Middle frontal gyrus (tissue), 1 donor: ENCODE results near the gene MAG.

Experiments used
- DNase-seq: peaks from one replicate; pipeline ENCODE4 v3.0.0-alpha.2; 2015; ENCODE audit warnings: low spot score; ENCODE audit errors: extremely low spot score

Gene MAG, protein sequence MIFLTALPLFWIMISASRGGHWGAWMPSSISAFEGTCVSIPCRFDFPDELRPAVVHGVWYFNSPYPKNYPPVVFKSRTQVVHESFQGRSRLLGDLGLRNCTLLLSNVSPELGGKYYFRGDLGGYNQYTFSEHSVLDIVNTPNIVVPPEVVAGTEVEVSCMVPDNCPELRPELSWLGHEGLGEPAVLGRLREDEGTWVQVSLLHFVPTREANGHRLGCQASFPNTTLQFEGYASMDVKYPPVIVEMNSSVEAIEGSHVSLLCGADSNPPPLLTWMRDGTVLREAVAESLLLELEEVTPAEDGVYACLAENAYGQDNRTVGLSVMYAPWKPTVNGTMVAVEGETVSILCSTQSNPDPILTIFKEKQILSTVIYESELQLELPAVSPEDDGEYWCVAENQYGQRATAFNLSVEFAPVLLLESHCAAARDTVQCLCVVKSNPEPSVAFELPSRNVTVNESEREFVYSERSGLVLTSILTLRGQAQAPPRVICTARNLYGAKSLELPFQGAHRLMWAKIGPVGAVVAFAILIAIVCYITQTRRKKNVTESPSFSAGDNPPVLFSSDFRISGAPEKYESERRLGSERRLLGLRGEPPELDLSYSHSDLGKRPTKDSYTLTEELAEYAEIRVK

DNA sequence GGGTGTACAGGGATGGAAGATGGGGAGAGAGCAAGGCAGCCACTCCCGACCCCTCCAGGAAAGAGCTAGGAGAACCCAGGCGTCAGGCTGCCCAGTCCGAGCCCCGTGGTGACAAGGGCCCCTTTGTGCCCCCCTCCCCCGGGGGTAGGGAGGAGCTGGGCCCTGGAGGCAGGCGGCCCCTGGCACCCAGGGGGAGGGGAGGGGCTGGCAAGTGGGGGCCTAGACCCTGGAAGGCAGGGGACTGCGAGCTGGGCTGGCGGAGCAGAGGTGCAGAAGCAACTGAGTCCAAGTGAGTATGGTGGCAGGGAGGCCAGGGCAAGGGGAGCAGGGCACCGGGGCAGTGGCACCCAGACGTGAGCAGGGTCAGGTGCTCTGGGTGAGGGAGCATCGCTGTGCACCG is at the start of gene MAG:
Gene MAG (plus strand): TSS at position 246 of the 400 bp plus-strand sequence. CDS start 3,248 bp downstream, outside the sequence.
- DNase-seq = no peak

GRCh38 chr19:35246466-35247092 is 45.4 kb upstream of the MAG start:
- no peak for DNase-seq

DNA sequence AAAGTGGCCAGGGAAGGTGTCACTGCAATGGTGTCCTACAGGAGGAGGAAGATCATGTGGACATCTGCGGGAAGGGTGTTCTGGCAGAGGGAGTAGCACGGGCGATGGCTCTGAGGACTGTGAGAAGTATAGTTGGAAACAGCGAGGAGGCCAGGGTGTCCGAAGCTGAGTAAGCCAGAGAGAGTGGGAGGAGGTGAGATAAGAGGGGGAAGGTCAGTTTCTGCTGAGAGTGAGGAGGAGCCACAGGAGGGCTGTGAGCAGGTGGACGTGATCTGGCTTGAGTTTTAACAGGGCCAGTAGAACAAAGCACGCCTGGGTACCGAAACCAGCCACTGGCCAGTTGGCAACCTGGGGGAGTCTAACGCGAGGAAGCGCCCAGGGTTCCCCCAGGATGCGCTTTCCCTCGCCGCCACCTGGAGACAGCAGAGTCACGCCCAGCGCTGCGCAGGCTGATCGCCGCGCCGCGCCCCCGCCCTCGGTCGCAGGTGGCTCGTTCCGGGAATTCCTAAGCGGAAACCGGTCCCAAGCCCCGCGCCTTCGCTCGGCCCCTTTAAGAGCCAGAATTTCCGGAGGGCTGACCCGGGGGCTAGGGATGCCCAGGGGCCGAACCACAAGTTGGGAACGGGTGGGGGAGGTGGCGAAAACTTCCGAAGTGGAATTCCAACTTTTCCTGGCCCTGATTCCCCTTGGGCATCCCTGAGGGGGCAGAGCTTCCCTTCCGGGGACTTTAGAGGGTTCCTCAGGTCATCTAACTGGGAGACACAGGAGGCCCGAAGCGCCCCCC is 44.2 kb upstream of the MAG start:
- no peak for DNase-seq

GRCh38 chr19:35248310-35249145 is 43.4 kb upstream of the MAG start, which contains the start of gene LSR:
TSS of gene LSR (plus strand) at chr19:35249002. CDS start at chr19:35249023, 21 bp downstream.
- no peak for DNase-seq

DNA sequence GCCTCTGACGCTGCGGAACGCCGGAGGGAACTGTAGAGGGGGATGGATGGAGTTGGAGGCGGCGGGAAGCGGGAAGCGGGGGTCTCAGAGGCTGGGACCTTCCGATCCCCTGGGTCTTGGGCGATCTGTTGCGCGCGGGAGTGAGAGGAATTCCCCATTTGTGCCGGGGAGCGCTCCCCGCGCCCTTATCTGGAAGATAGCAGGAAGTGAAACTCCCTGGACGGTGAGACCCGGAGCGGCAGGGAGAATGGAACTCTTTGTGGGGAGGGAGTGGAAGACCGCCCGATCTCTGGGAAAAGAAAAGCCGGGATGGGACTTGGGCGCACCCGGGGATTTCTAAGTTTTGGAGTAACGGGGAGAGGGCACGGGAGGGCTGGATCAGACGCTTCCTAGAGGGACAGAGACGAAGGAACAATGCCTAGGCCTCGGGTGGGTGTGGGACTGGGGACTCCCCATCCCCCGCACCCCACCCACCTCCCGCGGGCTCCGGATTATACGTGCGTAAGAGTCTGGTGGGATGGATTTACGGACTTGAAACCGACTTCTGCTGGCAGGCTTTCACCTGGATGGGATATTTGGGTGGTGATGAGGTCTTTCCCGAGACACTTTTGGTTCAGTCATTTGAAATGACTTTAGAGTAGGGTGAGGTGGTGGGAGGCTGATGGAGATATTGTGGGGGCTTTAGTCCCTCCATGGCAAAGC is 42.7 kb upstream of the MAG start:
- no peak for DNase-seq

GRCh38 chr19:35249848-35250711 is 41.9 kb upstream of the MAG start:
- DNase-seq = no peak

DNA sequence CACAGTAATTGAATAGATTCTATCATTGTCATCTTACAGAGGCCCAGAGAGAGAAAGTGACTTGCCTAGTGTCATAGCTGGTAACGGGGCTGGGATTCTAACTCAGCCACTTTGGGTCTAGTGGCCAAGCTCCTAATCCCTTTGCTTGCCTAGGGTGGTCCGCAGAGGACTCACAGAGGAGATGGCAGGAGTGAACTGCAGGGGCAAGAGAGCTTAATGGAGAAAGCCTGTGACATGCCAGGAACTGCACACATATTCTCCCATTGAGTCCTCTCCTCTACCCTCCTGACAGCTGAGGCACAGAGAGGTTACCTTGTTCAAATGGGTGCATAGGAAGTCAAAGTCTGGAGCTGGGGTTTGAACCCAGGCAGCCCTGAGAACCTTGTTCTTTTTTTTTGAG is 40.5 kb upstream of the MAG start:
- no peak for DNase-seq

GRCh38 chr19:35253316-35254286 is 38.4 kb upstream of the MAG start:
- no peak for DNase-seq

GRCh38 chr19:35254341-35255297 is 37.3 kb upstream of the MAG start:
- no peak for DNase-seq

GRCh38 chr19:35256566-35256965 is 35.4 kb upstream of the MAG start:
- DNase-seq = no peak

DNA sequence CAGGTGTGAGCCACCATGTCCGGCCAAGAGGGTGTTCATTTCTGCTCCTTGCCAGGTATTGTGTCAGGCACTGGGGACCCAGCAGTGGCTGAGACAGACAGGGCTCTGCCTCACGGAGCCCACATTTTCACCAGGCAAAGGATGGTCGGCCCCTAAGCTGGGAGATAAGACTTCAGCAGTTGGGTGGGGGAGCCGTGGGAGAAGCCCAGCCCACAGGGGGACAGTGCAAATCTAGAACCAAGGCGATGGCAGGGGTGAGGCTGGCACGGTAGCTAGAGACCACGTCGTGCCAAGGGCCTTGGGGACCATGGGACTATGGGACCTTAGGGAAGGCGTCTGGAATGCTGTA is 34.9 kb upstream of the MAG start:
- no peak for DNase-seq

DNA sequence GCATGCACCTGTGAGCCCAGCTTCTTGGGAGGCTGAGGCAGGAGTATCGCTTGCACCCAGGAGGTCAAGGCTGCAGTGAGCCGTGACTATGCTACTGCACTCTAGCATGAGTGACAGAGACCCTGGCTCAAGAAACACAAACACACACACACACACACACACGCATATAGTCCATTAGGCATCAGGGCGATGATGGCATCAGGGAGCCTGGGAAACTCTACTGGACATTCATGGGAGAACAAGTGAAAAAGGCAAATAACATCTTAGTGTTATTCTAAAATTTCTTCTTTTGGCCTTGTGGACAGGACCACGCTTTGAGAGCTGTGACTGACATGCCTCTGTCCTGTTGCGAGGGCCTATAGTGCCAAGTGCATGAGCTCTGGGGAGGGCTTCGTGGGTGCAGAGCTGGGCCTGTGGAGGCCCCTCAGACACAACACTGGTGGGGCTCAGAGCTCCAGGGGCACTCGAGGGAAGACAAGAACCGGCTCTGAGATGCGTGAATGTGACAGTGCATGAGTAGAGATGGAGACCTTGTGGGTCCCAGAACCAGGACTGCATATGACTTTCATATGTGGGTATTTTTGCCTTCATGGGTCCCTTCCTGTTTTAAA is 31.2 kb upstream of the MAG start:
- no peak for DNase-seq

GRCh38 chr19:35261356-35262100 is 30.4 kb upstream of the MAG start:
- DNase-seq = no peak

DNA sequence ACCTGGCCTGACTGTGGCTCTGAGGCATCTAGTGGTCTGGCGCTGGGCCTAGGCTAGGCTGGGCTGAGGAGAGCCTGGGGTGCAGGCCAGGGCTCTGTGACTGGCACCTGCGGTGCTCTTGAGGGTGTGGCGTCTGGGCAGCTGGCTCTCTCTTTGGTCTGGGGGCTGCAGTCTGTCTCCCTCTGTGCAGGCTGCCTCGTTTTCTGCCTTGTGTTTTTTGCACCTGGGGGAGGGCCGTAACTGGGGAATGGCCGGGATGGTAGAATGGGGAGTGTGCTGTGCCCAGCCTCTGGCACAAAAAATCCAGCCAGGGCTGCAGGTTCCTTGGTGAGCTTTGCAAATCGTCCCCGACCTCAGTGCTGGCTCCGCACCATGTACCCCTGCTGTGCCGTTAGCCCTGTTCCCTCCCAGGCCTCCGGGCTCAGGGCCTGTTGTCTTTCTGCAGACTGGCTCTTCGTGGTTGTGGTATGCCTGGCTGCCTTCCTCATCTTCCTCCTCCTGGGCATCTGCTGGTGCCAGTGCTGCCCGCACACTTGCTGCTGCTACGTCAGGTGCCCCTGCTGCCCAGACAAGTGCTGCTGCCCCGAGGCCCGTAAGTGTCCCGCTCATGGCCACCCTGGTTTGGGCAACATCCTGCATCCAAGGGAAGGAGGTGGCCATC is 29.7 kb upstream of the MAG start:
- no peak for DNase-seq
